ENCODE data around the gene SLC10A2.

SLC10A2 gene

DNA sequence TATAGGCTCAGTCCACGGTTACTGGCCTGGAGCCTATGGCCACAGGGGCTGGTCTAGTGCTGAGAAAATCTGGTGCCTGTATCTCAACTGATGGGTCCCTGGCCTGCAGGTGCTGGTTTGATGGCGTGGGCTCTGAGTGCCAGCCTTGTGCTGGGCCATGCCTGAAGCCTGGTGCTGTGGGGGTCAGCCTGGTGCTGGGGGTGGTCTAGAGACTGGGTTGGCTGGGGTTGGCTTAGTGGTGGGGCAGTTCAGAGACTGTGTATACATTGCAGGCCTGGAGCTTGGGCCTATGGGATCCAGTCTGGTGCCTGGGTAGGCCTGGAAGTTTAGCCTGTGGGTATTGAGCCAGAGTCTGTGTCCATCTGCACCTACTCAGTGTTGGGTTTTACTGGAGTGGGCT is 36.4 kb downstream of the SLC10A2 start:
- TF ChIP-seq GATA1 (IDR thresholded peaks at IDR 0.05; ENCODE audit: low read depth, low read length) = no peak
- no peak for TF ChIP-seq POLR2A (IDR thresholded peaks at IDR 0.05; ENCODE audit: low read length)
- DNase-seq = no peak

GRCh38 chr13:103022336-103022735 is 43.9 kb downstream of the SLC10A2 start:
- DNase-seq = no peak
- no peak for TF ChIP-seq GATA1 (IDR thresholded peaks at IDR 0.05; ENCODE audit: low read depth, low read length)

DNA sequence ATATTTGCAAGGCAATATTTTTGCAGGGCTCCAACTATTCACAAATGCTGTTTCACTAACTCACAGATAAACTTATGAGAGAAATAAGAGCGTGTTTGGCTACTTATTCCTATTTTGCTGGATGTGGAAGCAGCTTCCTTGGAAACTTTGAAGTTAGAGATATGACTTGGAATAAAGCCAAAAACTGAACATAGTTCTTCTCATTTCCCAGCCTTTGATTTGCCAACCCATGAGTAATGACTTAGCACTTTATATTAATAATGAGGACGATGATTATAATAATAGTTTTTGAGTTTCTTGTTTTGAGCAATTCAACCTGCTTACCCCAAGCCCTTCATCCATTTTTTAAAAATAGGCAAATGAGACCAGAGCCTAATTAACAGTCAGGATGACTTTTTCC is 47.7 kb downstream of the SLC10A2 start:
- DNase-seq = no peak
- TF ChIP-seq POLR2A (IDR thresholded peaks at IDR 0.05; ENCODE audit: low read length) = no peak
- no peak for TF ChIP-seq GATA1 (IDR thresholded peaks at IDR 0.05; ENCODE audit: low read depth, low read length)

GRCh38 chr13:103012646-103013045 is 53.6 kb downstream of the SLC10A2 start:
- TF ChIP-seq GATA1 (IDR thresholded peaks at IDR 0.05; ENCODE audit: low read depth, low read length) (no peak), POLR2A (IDR thresholded peaks at IDR 0.05; ENCODE audit: low read length) (no peak)
- no peak for DNase-seq

- TF ChIP-seq GATA1 (IDR thresholded peaks at IDR 0.05; ENCODE audit: low read depth, low read length) (no peak), POLR2A (IDR thresholded peaks at IDR 0.05; ENCODE audit: low read length) (no peak)
- DNase-seq = no peak
Measured at GRCh38 chr13:103009051-103009840, 57.0 kb downstream of the SLC10A2 start.

DNA sequence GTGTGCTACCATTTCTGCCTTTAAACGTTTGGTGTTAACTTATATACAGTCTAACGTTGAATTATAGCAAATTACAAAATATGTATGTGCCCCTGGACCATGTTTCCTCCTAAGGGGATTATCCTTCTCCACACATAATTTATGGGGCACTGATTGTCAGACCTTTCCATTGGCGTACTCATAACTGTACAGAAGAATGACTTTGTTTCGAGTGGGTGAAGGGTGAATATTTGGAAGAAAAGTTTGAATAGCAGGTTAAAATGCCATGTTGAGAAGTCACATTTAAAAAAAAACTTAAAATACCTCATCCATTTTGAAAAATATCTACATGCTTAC is 58.8 kb downstream of the SLC10A2 start:
- no peak for TF ChIP-seq POLR2A (IDR thresholded peaks at IDR 0.05; ENCODE audit: low read length)
- no peak for TF ChIP-seq GATA1 (IDR thresholded peaks at IDR 0.05; ENCODE audit: low read depth, low read length)

GRCh38 chr13:103006641-103007426 is 59.4 kb downstream of the SLC10A2 start:
- TF ChIP-seq POLR2A (IDR thresholded peaks at IDR 0.05; ENCODE audit: low read length) (no peak), GATA1 (IDR thresholded peaks at IDR 0.05; ENCODE audit: low read depth, low read length) (no peak)
- no peak for DNase-seq

More for the DNA sequence above, 58.8 kb downstream of the SLC10A2 start:
- DNase-seq = no peak

GRCh38 chr13:103004661-103005345 is 61.4 kb downstream of the SLC10A2 start:
- TF ChIP-seq GATA1 (IDR thresholded peaks at IDR 0.05; ENCODE audit: low read depth, low read length) = no peak
- TF ChIP-seq POLR2A (IDR thresholded peaks at IDR 0.05; ENCODE audit: low read length) = no peak
- no peak for DNase-seq

- no peak for TF ChIP-seq GATA1 (IDR thresholded peaks at IDR 0.05; ENCODE audit: low read depth, low read length)
- TF ChIP-seq POLR2A (IDR thresholded peaks at IDR 0.05; ENCODE audit: low read length) = no peak
Measured at GRCh38 chr13:103003631-103004030, 62.6 kb downstream of the SLC10A2 start.

DNA sequence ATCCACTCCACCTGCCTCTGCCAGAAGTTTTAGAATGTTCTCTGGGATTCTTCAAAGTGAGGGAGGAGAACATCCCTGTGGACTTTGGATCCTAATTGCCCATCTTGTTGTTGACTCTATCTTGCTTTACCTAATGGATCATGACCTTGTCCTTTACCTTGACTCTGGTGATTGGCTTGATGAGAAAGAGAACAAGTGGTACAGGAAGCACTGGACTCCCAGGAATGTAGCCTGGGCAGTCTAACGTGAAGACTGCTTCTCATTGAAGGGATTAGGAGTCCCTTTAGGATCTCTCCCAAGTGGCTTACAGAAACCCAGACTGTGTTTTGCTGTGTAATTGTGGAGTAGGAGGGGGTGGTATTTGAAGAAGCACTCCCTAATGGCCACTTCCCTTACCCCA is 63.9 kb downstream of the SLC10A2 start:
- TF ChIP-seq POLR2A (IDR thresholded peaks at IDR 0.05; ENCODE audit: low read length) = no peak
- TF ChIP-seq GATA1 (IDR thresholded peaks at IDR 0.05; ENCODE audit: low read depth, low read length) = no peak
- no peak for DNase-seq

More at GRCh38 chr13:103003631-103004030, 62.6 kb downstream of the SLC10A2 start:
- no peak for DNase-seq

GRCh38 chr13:103000157-103000556 is 66.1 kb downstream of the SLC10A2 start:
- DNase-seq = no peak
- TF ChIP-seq GATA1 (IDR thresholded peaks at IDR 0.05; ENCODE audit: low read depth, low read length) (no peak), POLR2A (IDR thresholded peaks at IDR 0.05; ENCODE audit: low read length) (no peak)

- no peak for DNase-seq
- TF ChIP-seq GATA1 (IDR thresholded peaks at IDR 0.05; ENCODE audit: low read depth, low read length) (no peak), POLR2A (IDR thresholded peaks at IDR 0.05; ENCODE audit: low read length) (no peak)
Measured at GRCh38 chr13:102999499-102999898, 66.7 kb downstream of the SLC10A2 start.

Data from erythroblast (primary cell).